ENCODE data around the gene TRIM28.

The TRIM28 gene

DNA sequence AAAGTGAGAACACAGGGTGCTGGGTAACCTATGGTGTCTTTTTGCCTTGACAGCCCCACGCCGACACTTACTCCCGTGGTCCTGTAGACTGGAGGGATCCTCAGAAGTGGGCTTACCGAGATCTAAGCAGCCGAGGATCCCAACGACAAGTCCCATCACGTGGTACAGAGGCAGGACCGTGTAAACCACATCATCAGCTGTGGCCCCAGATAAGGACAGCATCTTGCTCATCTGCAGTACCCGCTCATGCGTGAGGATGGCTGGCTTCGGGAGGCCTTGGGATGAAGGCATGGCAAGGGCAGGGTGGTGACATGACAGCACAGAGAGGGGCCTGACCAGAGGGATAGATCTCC lies 34.2 kb upstream of the TRIM28 start:
- DNase-seq (ENCODE audit: low read depth, low spot score), result no peak
- H3K4me3 ChIP-seq (ENCODE audit: low read depth, low read length), result no peak overlapping the region
- ChIA-PET POLR2A (no interaction called here), CTCF (interaction anchor here (5.7 kb wide), 1 partner anchor 11 kb away, joined by 35 read pairs; the partner anchor contains the start of gene ZBTB45)
- TF ChIP-seq, protein P1, sequence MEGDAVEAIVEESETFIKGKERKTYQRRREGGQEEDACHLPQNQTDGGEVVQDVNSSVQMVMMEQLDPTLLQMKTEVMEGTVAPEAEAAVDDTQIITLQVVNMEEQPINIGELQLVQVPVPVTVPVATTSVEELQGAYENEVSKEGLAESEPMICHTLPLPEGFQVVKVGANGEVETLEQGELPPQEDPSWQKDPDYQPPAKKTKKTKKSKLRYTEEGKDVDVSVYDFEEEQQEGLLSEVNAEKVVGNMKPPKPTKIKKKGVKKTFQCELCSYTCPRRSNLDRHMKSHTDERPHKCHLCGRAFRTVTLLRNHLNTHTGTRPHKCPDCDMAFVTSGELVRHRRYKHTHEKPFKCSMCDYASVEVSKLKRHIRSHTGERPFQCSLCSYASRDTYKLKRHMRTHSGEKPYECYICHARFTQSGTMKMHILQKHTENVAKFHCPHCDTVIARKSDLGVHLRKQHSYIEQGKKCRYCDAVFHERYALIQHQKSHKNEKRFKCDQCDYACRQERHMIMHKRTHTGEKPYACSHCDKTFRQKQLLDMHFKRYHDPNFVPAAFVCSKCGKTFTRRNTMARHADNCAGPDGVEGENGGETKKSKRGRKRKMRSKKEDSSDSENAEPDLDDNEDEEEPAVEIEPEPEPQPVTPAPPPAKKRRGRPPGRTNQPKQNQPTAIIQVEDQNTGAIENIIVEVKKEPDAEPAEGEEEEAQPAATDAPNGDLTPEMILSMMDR (IDR thresholded peaks at IDR 0.05; ENCODE audit: insufficient read depth, low read length, missing control alignments), result no peak

DNA sequence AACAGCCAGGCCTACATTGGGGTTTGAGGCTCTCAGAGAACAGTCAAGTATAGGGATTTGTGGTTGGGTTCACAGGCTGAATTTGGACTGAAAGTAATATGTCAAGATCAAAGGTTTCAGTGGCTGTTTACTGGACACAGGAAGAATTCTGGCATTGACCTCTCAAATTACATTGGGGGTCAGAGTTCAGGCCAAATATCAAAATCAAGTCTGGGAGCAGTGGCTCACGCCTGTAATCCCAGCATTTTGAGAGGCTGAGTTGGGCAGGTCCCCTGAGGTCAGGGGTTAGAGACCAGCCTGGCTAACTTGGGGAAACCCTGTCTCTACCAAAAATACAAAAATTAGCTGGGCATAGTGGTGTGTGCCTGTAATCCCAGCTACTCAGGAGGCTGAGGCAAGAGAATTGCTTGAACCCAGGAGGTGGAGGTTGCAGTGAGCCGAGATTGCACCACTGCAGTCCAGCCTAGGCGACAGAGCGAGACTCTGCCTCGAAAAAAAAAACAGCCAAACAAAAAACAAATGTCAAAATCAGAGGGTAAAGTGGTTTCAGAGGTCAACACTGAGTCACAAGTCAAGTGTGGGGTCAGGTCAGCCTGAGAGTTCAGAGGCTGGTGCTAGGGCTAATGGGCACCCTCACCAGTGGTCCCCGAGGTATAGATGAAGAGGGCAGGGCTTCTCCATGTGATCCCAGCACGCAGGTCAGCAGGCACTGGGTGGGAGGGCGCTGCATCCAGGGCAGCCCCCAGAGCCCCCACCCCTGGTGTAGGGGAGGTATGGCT lies 33.6 kb upstream of the TRIM28 start:
- POLR2A ChIA-PET, result no interaction called here
- H3K4me3 ChIP-seq (ENCODE audit: low read depth, low read length), result no peak overlapping the region
- CTCF ChIA-PET, result interaction anchor here (1.3 to 5.7 kb wide), 2 partner anchors 9 to 10 kb away, joined by 5 to 35 read pairs; partner anchors contain the start of gene ZBTB45
- DNase-seq (ENCODE audit: low read depth, low spot score), result no peak
- TF ChIP-seq, protein P1 (IDR thresholded peaks at IDR 0.05; ENCODE audit: insufficient read depth, low read length, missing control alignments), result no peak

DNA sequence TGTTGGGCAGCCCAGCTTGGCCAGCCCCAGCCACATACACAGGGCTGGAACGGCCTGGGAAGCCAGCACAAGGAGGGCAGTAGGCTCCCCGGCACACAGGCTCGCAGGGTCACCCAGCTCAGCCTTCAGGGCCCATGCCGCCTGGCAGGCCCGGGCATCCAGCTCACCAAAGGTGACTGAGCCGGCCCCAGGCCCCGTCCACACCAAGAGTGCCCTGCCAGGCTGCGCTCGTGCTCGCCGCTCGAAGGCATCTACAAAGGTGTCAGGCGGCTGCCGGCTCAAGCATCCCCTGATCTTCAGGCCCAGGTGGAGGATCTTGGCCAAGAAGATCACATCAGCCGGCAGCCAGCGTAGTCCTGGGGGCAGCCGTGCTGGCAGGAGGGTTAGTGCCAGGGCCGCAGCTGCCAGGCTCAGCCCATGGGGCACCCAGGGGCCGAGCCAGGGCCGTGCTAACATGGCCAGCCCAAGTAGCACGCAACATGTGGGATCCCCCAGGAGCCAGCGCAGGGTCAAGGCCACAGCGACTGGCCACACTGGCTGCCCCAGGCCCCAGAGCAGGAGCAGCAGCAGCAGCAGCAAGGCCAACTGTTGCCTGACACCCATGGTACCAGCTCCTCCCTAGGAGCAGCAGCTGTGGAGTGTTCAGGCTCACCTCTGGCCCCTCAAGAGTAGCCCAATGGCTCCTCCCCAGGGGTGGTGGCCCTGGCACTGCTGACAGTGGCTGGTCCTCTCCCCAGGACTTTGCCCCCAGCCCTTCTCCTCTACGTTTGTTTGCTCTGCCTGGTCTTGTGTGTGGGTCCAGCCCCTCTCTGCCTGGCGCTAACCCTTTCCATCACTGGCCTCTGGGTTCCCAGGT lies 32.3 kb upstream of the TRIM28 start, which contains the start of gene SLC27A5:
TSS of gene SLC27A5 (minus strand) at position 640 of the 856 bp plus-strand sequence. CDS start at position 603, 37 bp downstream.
- no peak within 1 kb of the TSS for H3K4me3 ChIP-seq (ENCODE audit: low read depth, low read length)
- CTCF ChIA-PET, result interaction anchor here (1.1 to 5.7 kb wide), 5 partner anchors 9 to 69 kb away, joined by 3 to 35 read pairs (median 5); partner anchors contain the start of gene ZBTB45
- POLR2A ChIA-PET, result no interaction called here
- TF ChIP-seq, protein P1 (IDR thresholded peaks at IDR 0.05; ENCODE audit: insufficient read depth, low read length, missing control alignments), result no peak
- DNase-seq (ENCODE audit: low read depth, low spot score), result no peak

DNA sequence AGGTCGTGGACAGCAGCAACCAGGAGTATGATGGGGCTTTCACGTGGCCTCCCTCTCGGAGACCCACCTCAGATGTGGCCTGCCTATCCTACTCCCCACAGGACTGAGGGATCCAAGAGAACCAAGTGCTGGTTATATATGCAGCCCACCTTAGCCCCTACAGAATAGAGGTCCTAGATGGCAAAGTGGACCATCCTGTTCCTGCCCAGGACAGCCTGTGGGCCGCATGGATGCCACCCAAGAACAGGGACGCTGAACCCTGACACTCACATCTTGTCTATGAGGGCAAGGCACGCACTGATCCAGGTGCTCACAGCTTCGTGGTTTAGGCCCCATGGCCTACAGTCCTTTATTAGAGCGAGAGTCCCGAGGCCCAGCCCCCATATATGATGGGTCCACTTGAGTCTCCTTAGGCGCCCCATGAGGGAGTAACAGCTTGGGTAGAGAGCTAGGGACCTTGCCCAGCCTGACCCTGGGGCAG lies 30.6 kb upstream of the TRIM28 start:
- CTCF ChIA-PET, result interaction anchor here (0.5 to 9.3 kb wide), 10 partner anchors 7 to 67 kb away, joined by 3 to 109 read pairs (median 6); partner anchors contain the start of genes TRIM28 and ZBTB45
- TF ChIP-seq, protein P1 (IDR thresholded peaks at IDR 0.05; ENCODE audit: insufficient read depth, low read length, missing control alignments), result no peak
- H3K4me3 ChIP-seq (ENCODE audit: low read depth, low read length), result no peak overlapping the region
- no peak for DNase-seq (ENCODE audit: low read depth, low spot score)
- POLR2A ChIA-PET, result interaction anchor here (0.6 to 1.1 kb wide), 3 partner anchors 9 to 30 kb away, joined by 3 to 7 read pairs (median 3); partner anchors contain the start of gene TRIM28

DNA sequence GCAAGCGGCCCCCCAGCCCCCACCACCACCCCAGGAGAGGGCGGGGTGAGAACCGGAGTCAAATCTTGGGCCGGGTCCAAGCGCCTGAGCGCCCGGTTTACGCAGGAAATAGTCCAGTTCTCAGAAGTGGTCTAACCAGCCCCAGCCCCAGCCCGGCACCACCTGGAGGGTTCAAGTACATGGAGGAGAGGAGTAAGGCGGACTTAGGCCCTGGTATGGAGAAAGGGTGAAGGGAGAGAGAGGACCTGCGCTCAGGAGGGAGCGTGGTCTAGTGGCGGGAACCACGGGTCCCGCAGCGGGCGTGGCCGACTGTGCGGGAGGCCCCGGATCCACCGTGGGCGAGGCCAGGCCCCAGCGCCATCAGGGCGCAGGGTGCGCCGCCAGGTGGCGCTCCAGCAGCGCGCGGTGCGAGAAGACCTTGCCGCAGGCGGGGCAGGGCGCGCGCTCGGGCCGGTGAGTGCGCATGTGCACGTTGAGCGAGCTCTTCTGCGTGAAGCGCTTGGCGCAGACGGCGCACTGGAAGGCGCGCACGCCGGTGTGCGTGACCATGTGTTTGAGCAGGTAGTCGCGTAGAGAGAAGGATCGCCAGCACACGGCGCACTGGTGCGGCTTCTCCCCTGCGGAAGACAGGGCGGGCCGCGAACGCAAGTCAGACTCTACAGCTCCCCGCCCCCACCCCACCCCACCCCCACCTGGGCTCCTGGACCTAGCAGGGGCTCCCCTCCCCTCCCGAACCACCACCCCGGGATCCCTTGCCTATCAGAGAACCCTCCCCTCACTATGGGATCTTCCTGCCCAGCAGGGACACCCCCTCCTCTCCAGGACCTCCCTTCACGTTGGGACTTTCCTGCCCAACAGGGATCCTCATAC lies 29.9 kb upstream of the TRIM28 start:
- ChIA-PET CTCF (interaction anchor here (0.6 to 9.3 kb wide), 16 partner anchors 7 to 67 kb away, joined by 3 to 109 read pairs (median 4); partner anchors contain the start of genes TRIM28 and ZBTB45), POLR2A (interaction anchor here (0.6 to 1.1 kb wide), 3 partner anchors 15 to 61 kb away, joined by 3 read pairs; partner anchors contain the start of gene TRIM28)
- no peak for DNase-seq (ENCODE audit: low read depth, low spot score)
- TF ChIP-seq, protein P1 (IDR thresholded peaks at IDR 0.05; ENCODE audit: insufficient read depth, low read length, missing control alignments), result peak; percentile 80
- peak overlapping the region; percentile 50 for H3K4me3 ChIP-seq (ENCODE audit: low read depth, low read length)

All from AG04449 (cell line).